Sigmoid colon (tissue), 4 donors: Measurements from ENCODE around the gene CFI.

Source experiments
- CTCF ChIP-seq, 4 experiments: fragments of 450-650 bp in 3 of 4; fragments of 200-600 bp in 1 of 4; IDR thresholded peaks; one replicate each; pipeline ENCODE4 v1.5.1; 2016 to 2019; ENCODE audit warnings: antibody characterized with exemption in 4 of 4, mild to moderate bottlenecking in 3 of 4, moderate library complexity in 2 of 4
- POLR2A ChIP-seq, 2 donors: fragments of 450-650 bp; IDR thresholded peaks; one replicate each; pipeline ENCODE4 v1.6.1; 2016; ENCODE audit warnings: antibody characterized with exemption in 2 of 2, mild to moderate bottlenecking in 2 of 2, moderate library complexity in 2 of 2
- POLR2AphosphoS5 ChIP-seq, 4 donors: sonication (generic); formaldehyde crosslinking; IDR thresholded peaks; one replicate each; pipeline ENCODE4 v1.6.1; 2017; ENCODE audit warnings: antibody characterized with exemption in 4 of 4

GRCh38 chr4:109820563-109820962 is 18.8 kb upstream of the CFI start:
- TF ChIP-seq CTCF (IDR thresholded peaks at IDR 0.05) (no peak), POLR2AphosphoS5 (IDR thresholded peaks at IDR 0.05) (no peak), POLR2A (IDR thresholded peaks at IDR 0.05) (no peak)
